GM18909 (cell line): ENCODE results near the gene BOD1L1.

Experiments used
- ATAC-seq: cut with Tn5 transposase; IDR thresholded peaks from one replicate; pipeline ENCODE4 v1.9.1; 2021; ENCODE audit warnings: mild to moderate bottlenecking; ENCODE audit not compliant: unreplicated experiment, poor library complexity

The BOD1L1 gene

DNA sequence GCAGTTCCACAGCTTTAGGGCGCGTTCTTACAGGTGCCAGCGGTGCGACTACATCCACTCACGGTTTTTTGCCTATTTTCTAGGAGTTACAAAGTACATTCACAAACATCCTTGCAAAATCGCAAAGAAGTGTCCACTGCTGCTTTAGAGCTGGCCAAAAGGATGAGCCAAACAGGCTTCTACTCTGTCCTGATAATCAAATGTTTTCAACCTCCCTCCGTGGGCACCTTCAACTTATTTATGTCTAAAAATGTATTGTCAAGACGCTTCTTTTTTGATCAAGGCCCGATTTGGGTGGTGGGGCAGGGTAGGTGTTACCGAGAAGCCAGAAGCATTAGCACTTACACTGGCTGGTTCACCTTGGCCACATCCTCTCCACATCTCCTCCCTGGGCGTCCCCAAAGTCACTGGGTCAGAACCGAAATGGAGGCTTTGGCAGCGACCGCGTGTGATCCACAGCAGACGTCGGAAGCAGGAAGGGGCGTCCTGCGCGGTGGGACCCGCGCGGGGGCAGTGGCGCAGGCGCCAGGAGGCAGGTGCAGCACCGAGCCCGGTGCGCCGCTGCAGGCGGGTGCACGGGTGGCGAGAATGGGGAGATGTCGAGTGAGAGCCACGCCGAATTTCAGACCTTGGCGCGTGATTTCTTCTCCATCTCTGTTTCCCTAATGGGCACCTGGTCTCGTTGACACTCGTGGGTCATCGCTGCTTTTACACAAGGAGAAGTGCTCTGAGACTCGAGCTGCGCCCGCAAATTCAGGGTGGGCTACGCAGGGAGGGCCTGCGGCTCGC is 100.1 kb downstream of the BOD1L1 start:
- no peak for ATAC-seq

DNA sequence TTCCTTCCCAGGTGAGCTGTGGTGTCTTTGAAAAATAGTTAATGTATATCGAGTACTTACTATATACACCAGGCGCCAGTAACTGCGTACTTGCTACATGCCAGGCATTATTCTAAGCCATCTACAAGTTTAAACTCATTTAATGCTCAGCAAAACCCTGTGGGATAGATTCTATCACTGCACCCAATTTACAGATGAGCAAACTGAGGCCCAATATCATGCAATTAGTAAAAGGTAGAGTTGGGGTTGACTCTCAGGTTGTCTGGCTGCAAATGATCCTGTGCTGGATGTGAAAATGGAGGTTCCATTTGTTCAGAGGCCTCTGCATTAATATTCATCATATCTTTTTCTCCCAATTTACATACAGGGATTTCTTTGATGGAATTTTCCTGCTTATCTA is 100.9 kb downstream of the BOD1L1 start:
- no peak for ATAC-seq

DNA sequence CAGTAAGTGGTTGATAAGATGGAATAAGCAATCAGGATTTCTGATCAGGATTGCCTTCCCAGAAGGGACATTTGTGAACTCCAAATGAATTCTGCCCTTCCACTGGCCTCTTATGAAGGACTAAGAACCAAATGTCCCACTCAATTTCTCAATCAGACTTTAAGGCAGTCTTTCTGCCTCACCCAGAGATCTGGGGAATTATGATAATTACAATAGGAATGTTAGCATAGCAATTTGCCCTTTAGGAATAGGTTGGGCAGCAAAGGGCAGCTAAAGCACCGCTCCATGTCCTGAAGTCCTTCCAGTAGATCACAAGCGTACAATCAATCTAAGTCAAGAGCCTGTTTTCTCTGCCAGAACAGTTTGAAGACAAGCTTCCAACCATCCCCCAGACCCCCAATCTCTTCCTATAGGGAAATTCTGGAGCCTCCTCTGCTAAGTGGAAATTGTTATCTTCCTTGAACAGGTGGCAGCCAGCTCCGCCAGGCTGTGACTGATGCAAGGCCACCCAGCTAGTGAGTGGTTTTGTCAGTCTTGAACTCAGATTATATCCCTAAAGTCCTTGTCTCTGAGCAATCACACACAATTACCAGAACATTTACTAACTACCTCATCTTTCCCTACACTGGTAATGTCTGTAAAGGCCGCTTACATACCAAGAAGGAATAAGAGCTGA is 101.8 kb downstream of the BOD1L1 start:
- ATAC-seq, result no peak

- ATAC-seq, result no peak
These were observed 102.9 kb downstream of the BOD1L1 start for GRCh38 chr4:13524504-13525243.

DNA sequence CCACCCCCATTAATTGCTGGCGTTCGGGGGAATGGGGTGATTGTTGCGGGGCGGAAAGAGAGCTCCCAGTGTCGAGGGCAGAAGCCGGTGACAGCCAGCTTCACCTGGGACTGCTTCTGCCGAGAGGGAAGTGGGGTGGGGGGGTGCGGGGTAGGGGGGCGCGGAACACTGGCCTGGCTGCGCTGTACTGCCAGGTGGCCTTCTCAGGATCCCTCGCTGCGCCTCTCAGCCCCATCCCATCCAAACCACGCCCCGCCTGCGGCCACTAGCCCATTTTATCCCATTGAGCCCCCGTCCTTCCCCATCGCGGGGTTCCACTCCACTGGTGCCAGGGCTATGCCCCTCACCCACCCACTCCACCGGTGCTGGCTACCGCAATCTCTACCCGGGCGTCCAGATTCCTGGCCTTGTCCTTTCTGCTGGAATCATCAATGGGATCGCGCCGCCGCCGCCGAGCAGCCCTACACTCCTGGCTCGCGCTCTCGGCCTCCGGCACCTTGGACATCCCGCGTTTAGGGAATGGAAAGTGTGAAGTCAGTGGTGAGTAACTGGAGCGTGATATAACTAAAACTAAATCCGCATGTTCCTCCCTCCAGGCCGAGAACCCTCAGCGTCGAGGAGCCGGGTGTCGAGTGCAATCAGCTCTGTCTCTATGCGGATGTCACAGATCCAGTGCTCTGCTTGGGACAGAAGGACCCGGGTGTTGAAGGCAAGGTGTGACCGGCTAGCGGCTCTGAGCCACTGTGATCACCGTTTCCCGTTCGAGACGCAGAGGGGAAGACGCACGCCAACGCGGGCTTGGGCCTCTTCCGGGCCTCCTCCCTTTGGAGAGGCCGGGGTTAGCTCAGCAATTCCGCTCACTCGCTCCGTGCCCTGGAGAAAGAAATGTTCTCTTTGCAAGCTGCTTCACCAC is 103.7 kb downstream of the BOD1L1 start:
- ATAC-seq, result no peak

DNA sequence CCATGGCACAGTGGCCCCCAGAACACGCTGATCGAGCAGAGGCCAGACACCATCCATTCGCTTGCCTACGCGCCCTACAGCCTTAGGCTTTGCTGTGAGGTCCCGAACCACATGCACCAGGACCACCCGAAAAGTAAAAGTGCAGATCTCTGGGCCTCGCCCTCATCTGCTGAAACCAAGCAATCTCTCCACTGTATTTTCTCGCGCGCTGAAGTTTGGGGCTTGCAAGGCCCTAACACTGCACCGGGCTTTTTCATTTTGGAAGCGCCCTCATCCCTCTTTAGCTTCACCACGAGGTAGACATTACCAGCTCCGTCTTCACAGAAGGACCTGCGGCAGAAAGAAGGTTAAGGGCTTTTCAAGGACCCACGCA is 104.4 kb downstream of the BOD1L1 start:
- no peak for ATAC-seq

GRCh38 chr4:13522282-13523104 is 105.0 kb downstream of the BOD1L1 start:
- no peak for ATAC-seq

GRCh38 chr4:13521047-13521446 is 106.5 kb downstream of the BOD1L1 start:
- no peak for ATAC-seq
